IPS DF 19.7 (cell line): ENCODE measurements around the gene BCS1L.

Experiments
- DNase-seq: peaks from one replicate; pipeline ENCODE4 v3.0.0-alpha.2; 2013; ENCODE audit warnings: low read depth, low spot score

The BCS1L gene, protein sequence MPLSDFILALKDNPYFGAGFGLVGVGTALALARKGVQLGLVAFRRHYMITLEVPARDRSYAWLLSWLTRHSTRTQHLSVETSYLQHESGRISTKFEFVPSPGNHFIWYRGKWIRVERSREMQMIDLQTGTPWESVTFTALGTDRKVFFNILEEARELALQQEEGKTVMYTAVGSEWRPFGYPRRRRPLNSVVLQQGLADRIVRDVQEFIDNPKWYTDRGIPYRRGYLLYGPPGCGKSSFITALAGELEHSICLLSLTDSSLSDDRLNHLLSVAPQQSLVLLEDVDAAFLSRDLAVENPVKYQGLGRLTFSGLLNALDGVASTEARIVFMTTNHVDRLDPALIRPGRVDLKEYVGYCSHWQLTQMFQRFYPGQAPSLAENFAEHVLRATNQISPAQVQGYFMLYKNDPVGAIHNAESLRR

DNA sequence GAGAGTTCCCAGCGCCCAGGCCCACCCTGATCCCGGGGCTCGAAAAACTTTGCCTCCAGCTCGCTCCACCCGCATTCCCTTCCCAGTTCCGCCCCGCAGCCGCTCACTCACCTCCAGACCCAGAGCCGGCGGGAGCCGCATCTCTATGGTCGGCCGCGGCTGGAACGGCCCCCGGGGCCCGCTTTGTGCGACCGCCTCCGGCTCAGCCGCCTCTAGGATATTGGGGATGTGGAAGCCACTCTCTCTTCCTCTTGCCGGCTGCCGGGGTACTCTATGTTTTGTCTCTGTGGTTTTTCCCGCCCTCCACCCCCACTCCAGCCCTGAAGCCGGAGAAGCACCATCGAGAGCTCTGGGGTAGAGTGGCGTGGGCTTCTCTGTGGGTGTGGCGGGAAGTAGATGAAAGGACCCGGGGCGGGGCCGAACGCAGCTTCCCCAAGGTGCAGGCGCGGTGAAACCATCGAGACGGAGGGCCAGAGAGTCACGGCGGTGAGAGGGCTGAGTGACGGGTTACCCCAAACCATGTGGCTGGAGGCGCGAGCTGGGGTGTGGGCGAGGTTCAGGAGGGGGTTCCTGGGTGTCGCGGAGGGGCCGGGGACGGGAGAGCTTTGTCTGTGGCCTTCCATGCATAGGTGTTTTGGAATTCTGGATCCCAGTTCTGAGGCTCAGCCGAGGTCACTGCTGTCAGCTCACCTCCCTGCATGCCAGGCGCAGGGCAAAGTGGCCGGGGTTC, at the start of gene BCS1L, which contains the start of gene ZNF142:
TSS of gene BCS1L (plus strand) at position 426 of the 730 bp plus-strand sequence. CDS start 1,305 bp downstream, outside the sequence.
TSS of gene ZNF142 (minus strand) at position 366 of the 730 bp plus-strand sequence. CDS start 3,194 bp downstream, outside the sequence.
- DNase-seq = peak; percentile 74

DNA sequence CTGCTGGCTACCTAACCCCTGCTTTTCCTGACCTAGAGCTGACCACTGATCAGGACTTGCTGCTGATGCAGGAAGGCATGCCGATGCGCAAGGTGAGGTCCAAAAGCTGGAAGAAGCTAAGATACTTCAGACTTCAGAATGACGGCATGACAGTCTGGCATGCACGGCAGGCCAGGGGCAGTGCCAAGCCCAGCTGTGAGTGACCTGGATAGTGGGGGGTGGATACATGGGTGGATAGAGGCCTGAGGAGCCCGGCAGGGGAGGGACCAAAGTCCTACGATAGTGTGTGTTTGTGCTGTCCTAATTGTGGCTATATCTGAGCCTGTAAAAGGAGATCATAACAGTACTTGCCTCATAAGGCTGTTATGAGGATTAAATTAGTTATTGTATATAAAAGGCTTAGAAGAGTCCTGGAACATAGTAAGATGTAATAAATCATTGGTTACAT, 43.6 kb upstream of the BCS1L start:
- no peak for DNase-seq

DNA sequence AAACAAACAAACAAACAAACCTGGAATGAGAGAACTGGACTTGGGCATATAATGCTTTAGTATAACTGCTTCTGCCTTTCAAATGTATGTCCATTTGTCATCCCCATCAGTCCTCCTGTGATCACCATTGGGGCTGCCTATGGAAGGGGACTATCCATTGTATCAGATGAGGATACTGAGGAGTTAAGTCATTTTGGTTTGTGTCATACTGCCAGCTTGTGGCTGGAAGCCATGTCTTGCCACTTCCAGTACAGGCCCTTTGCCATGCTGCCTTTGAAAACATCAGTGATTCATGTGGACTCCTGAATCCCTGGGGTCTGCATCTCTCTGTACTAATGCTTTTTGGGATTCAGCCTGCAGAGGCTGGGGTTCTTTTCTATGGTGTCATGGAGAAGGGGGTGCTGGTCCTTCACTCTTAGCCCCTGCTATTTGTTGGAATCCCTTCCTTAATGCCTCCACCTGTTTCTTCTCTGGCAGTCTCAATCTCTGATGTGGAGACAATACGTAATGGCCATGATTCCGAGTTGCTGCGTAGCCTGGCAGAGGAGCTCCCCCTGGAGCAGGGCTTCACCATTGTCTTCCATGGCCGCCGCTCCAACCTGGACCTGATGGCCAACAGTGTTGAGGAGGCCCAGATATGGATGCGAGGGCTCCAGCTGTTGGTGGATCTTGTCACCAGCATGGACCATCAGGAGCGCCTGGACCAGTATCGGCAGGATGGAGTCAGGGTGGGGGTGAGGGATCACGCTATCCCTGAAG, 41.2 kb upstream of the BCS1L start:
- DNase-seq = no peak

DNA sequence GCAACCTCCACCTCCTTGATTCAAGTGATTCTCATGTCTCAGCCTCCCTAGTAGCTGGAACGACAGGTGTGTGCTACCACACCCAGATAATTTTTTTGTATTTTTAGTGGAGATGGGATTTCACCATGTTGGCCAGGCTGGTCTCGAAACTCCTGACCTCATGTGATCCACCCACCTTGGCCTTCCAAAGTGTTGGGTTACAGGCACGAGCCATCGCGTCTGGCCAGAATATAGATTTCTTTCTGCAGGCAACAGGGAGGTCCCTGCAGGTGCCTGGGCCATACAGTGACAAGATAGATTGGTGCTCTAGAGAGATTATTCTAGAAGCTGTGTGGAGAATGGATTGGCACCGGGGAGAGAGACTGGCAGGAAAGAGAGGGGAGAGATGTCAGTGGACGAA, 38.5 kb upstream of the BCS1L start:
- no peak for DNase-seq

DNA sequence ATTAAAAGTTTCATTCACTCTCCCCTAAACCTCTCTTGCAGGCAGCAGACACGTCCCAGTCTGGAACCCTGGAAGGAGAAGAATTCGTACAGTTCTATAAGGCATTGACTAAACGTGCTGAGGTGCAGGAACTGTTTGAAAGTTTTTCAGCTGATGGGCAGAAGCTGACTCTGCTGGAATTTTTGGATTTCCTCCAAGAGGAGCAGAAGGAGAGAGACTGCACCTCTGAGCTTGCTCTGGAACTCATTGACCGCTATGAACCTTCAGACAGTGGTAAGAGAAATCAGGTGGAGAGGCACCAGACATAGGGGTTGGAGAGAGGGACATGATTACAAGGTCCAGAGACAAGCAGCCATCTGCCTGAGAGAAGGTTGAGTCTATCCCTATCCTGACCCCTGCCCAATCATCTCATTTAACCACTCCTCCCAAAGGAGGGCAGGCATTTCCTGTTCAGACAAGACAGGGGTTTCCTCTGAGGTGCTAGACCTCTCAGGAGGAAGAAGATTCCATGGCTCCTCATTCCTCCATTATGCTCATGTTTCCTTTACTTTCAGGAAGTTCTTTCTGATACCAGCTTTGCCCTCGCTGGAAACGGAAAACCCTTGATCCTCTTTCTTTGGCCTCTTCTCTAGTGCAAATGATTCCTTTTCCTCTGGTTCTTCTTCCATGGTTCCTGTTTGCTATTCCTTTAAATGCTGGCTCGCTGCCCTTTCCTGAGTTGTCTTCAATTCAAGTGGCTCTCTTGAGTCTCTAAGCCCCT, 36.7 kb upstream of the BCS1L start:
- no peak for DNase-seq

DNA sequence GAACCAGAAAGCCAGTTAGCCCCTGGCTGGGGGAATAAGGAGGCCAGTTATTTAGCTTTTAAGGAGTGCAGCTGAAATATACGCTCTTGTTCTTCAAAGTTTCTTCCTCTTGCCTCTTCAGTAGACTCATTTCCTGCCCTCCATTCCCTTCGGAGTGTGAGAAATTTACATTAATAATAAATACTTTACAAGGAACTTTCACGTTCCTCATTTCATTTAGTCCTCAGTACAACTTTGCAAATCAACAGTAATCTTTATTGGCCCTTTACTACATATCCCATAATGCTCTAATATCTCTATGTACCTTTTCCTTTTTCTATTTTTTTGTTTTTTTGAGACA, 36.1 kb upstream of the BCS1L start:
- DNase-seq = no peak

DNA sequence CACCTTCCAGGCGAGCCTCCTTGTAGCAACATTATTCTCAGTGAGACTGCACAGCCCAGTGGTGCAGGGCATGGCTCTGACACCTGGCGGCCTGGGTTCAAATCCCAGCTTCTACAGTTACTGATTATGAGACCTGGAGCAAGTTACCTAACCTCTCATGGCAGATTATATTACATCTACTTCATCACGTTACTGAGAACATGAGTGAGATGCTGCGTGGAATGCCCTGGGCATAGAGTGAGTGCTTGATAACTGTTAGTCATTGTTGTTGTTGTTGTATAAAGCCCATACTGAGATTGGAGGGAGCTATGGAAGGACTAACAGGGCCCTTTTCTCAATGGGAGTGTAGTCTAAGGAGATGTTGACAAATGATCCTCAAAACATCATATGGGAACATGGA, 33.1 kb upstream of the BCS1L start:
- no peak for DNase-seq

DNA sequence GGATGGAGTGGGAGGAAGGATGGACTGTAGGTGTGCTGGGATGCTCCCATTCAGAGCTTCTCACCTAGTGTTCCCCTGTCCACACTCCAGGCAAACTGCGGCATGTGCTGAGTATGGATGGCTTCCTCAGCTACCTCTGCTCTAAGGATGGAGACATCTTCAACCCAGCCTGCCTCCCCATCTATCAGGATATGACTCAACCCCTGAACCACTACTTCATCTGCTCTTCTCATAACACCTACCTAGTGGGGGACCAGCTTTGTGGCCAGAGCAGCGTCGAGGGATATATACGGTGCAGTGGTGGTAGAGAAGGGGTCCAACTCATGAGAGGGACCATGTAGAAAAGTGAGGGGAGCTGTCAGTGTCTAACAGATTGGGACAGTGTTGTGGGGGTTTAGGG, 31.5 kb upstream of the BCS1L start:
- no peak for DNase-seq

DNA sequence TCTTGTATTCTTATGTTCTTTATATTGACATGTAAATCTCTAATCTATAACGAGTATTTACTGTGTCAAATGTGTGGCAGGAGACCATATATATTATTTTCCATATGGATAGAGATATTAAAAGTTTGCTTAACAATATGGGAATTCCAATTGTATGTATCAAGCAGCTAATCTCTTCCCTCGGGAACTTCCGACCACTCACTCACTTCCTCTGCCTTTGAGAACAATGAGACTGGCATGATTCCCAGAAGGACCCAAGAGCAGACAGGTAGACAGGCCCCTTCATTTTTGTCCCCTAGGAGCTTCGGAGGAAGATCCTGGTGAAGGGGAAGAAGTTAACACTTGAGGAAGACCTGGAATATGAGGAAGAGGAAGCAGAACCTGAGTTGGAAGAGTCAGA, 27.6 kb upstream of the BCS1L start:
- no peak for DNase-seq

DNA sequence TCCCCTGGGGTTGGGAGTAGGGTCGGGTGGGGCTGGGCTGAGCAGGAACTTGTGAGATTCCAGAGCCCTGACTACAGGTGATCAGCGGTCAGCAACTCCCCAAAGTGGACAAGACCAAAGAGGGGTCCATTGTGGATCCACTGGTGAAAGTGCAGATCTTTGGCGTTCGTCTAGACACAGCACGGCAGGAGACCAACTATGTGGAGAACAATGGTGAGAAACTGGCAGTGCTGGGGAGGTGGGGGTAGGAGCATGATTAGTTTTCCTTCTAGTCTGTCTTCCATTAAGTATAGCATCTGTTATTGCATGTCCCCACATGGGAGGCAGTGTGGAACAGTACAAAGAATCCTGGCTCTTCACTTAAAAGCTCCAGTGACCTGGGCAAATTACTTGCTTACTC, 23.8 kb upstream of the BCS1L start:
- no peak for DNase-seq

DNA sequence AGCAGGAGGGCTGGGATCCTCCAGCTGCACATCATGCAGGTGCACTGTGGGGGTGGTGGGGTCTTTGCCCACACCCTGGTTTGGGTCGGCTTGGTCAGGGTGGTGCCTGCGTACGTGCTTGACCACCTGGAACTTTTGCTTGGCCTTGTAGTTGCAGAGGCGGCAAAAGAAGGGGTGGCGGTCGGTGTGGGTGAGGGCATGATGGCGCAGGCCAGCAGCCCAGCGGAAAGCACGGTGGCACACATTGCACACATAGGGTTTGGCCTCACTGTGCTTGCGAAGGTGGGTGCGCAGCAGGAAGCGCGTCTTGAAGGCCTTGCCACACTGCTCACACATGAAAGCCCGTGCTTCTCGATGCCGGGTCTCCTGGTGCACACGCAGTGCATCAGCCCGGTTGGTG, 21.1 kb upstream of the BCS1L start:
- no peak for DNase-seq

DNA sequence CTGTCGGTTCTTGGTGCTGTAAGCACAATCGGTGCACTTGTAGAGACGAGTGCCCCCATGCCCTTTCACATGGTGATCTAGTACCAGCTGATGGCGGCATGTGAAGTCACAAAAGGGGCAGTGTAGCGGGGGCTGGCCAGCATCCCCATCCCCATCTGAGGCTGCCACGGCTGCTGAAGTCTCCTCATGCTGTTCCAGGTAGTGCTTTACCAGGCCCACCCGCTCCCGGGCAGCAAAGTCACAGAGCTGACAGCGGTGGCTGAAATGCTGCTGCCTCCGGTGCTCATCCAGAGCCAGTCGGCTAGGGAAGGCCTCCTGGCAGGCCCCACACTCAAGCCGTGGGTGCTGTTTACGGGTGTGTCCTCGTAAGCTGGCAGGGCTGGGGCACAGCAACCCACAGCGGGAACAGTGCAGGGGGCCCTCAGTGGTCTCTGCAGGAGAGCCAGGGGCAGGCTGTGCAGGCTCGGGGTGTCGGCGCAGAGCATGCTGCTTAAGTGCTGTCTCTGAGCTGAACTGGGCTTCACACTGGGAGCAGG, 17.3 kb upstream of the BCS1L start:
- no peak for DNase-seq

DNA sequence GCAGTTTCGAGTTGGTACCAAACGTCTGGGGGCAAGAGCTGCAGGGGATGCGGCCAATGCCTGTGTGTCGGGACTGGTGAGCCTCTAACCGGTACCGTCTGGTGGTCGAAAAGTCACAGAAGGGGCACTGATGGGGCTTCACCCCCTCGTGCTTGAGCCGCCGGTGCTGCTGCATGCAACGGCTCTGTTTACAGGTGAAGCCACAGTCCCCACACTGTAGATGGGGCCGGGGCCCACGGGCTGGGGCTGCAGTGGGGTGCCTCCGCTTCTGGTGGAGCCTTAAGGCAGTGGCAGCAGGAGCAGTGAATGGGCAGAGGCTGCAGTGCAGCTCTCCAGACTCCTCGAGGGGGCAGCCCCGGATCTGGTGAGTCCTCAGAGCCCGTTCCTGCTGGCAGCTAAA, 16.7 kb upstream of the BCS1L start:
- no peak for DNase-seq

DNA sequence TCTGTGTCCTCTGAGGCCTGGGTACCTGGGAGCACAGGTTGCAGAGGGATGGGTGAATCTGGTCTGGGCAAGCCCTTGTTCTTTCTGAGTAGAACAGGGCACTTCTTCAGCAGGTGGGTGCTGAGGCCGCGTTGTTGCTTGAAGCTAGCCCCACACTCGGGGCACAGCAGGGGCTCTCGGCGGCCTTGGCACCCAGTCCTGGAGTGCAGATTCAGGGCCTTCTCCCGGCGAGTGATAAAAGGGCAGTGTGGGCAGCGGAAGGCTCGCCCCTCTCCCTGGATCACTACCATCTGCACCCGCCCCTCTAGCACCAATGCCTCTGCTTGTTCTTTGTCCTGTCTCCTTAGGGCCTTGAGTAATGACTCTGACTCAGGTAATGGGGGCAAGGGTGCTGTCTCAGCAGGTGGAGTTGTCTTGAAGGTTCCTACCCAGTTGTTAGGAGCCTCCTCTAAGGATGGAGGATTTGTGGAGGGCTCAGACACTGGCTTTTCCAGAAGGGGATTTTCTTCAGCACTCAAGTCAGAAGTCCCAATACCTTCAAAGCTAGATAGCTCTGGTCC, 15.7 kb upstream of the BCS1L start:
- DNase-seq = no peak

DNA sequence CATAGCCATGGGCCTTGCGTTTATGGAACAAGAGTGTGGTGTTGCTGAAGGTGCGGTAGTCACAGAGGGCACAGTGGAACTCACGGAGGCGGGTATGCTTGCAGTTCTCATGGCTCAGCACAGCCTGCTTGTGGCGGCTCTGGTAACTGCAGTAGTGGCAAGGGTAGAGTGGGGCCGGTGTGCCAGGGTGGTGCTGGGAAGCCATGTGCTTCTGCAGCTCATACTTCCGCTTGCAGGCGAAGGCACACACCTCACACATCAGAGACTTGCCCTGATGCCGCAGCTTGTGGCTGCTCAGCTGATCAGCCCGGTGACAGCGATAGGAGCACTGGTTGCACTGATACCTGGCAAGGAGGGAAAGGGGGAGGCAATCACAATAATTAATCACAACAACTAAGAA, 14.8 kb upstream of the BCS1L start:
- DNase-seq = no peak

DNA sequence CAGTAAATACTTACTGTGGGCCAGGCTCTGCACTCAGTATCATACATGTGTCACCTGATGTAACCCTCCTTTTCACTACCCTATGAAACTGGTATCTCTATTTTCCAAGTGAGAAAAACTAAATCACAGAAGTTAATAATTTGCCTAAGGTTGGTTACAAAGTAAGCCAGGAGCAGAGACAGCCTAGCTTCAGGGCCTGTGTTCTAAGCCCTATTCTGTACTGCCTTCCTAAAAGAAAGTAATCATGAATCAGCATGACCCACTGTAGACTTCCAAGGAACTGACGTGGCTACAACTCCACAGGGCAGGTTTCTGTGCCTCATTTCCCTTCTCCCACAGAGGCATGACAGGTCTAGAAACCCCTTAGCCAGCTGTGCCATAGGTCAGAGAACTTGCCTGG, 14.4 kb upstream of the BCS1L start:
- DNase-seq = no peak

DNA sequence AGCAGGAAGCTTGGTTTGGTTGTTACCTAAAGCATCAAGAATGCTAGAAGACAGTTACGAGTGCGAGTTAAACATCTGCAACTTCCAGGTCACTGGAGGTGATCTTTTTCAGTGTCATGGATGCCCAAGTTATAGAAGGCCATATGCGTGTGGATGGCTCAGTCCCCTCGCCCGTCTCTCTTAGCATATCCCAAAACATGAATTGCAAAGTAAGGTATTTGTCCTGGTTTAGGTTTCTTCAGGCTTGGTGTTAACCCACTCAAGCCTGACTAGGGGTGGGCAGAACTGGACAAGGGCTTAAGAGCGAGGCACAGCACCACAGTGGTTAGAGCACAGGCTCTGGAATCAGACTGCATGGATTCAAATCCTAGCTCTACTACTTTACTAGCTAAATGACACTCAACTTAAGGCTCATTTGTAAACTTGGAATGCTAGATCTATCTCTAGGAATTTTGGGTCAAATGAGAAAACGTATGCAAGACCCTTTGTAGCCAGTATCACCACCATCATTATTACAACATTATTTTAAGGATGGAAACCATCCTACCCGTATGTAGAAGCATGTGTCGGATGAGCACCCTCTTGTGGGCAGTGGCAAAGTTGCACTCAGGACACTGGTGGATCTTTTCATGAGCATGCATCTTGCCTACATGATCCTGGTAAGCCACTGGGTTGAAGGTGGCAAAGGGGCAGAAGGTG, 11.2 kb upstream of the BCS1L start:
- no peak for DNase-seq

DNA sequence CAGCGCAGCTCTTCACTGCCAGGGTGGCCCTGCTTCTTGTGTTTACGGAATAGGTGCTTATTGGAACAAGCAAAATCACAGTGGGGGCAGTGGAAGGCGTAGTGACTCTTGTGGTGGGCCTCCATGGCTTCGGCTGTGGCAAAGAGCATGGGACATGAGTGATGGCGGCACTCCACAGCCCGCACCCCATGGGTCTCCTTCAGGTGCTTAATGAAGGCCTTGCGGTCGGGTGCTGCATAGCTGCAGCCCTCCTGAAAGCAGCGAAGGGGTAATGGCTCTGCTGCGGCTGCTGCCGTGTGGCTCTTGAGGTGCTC, 10.7 kb upstream of the BCS1L start:
- DNase-seq = no peak

DNA sequence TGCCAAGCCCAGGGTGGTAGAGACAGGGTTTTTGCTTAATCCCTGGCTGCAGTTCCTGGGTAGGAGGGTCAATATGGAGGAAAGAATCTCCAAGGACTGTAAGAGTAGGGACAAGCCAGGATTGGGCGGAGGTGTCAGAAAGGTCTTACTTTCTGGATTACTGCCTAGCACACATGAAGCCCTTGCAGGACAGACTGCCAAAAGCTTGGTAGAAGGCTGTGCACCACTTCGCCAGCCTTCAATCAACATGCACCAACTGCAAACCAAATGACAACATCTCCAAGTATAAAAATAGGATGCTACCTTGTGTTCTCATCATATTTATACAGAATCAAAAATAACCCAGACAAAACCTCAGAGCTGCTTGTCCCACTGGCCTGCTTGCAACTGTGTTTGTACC, 3.7 kb upstream of the BCS1L start:
- no peak for DNase-seq

DNA sequence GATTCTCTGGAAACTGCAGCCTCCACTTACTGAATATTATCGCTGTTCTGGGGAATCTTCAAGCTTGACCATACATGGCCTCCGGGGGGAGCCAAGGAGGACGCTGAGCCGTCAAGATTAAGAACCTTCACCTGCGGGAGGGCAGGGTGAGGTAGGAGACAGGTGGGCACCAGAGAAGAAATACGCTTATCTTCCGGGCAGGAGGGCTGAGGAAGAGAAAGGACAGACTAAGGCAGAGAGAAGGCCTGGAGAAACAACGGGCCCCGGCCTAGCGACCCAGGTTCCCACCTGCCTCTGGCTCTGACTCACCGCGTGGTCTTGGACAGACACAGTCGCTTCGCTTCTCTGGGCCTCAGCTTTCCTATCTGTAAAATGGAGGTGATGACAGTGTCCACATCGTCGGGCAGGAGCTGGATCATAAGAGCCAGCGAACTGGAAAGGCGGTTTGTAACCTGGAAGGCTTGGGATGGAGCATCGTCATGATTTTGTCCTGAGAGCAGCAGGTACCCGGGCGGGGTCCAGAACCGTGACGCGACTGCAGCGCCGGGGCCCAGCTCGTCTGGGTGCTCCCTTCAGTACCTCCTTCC, 719 bp upstream of the BCS1L start:
- no peak for DNase-seq
